LNCAP (cell line): ENCODE results near the gene GLRX.

Experiments
- TF ChIP-seq, protein P1 (sequence below): fragments of 450-650 bp; IDR thresholded peaks from 2 replicates; pipeline ENCODE4 v1.5.1; 2017; ENCODE audit warnings: mild to moderate bottlenecking

GLRX gene

DNA sequence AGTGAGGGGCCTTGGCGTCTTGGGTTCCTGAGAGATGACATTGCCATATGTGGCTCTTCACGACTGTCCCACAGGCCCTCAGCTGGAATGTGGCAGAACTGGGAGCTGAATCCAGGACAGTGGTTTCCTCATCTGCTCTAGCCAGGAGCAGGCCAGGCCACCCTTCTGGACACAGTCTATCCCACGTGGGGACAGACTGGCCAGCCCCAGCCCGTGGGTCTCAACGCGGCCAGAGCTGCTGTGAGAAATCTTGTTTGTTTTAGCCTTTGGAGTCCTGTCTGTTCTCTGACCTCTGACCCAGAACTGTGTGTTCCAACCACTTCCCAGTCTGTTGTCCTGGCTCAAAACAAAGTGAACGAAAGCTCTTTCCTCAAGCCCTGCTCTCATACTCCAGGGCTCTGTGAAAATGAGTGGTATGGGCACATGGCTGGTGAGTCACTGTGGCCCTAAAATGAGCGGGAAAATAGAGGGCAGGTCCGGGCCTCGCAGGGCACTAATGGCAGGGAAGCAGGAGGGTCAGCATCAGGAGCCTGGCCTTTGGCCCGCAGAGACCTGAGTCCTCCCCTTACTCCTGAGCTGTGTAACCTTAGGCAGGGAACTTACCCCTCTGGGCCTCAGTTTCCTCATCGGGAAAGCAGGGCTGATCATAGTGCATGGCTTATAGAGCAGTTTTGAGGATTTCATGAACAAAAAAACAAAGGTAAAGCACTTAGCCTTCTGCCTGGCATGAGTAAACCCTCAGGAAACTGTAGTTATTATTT lies 34.8 kb upstream of the GLRX start:
- TF ChIP-seq, protein P1, sequence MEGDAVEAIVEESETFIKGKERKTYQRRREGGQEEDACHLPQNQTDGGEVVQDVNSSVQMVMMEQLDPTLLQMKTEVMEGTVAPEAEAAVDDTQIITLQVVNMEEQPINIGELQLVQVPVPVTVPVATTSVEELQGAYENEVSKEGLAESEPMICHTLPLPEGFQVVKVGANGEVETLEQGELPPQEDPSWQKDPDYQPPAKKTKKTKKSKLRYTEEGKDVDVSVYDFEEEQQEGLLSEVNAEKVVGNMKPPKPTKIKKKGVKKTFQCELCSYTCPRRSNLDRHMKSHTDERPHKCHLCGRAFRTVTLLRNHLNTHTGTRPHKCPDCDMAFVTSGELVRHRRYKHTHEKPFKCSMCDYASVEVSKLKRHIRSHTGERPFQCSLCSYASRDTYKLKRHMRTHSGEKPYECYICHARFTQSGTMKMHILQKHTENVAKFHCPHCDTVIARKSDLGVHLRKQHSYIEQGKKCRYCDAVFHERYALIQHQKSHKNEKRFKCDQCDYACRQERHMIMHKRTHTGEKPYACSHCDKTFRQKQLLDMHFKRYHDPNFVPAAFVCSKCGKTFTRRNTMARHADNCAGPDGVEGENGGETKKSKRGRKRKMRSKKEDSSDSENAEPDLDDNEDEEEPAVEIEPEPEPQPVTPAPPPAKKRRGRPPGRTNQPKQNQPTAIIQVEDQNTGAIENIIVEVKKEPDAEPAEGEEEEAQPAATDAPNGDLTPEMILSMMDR = no peak

DNA sequence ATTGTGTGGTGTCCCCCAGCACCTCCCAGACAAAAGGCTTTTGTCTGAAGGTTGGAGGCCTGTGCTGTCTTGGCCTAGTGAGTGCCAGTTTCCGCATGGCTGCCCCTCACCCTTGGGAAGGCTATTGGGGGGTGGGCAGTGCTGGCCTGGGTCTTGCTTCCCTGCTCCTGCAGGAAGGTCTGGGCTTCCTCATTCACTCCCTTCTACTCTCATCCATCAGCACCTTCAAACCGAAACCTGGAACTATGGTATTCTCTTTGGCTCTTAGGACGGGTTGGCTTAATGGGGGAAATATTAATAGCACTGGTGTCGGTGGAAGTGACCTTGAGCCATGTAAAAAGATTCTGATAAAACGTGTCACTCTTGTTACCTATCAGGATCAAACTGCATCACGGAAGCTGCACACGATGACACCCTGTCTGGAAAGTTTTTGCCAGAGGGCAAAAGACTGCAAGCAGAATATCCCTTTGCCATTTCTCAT lies 34.0 kb upstream of the GLRX start:
- TF ChIP-seq, protein P1 = no peak

DNA sequence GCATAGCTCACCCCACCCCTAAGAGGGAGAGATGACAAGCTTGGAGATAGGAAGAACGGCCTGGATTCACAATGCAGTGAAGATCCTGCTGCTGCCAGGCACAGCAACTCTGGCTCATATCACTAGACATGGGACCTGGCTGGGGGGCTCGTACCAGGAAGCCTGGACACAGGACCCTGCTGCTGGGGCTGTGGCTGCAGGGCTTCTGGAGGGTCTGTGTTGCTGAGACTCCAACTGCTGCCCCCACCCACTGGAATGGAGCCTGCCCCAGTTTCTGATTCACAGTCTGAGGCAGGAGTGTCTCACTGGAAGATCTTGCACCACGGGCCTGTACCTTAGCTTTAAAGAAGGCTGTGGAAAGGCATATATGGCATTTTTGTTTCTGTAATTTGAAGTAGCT lies 31.0 kb upstream of the GLRX start:
- TF ChIP-seq, protein P1 = no peak

DNA sequence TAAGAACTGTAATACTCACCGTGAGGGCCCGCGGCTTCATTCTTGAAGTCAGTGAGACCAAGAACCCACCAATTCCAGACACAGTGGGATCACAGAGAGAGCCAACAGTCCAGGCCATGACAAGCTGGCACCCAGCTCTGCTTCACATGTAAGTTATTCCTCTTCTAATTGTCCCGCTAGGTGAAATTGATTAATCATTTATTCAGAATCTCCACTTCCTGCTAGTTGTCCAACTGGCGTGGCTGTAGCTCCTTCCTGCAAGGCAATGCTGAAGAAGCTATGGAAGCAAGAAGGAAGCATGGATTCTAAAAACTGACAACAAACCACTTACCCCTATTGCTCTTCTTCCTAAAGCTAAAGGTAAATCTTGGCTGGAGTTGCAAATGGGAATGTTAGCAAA lies 30.0 kb upstream of the GLRX start:
- TF ChIP-seq, protein P1 = no peak

DNA sequence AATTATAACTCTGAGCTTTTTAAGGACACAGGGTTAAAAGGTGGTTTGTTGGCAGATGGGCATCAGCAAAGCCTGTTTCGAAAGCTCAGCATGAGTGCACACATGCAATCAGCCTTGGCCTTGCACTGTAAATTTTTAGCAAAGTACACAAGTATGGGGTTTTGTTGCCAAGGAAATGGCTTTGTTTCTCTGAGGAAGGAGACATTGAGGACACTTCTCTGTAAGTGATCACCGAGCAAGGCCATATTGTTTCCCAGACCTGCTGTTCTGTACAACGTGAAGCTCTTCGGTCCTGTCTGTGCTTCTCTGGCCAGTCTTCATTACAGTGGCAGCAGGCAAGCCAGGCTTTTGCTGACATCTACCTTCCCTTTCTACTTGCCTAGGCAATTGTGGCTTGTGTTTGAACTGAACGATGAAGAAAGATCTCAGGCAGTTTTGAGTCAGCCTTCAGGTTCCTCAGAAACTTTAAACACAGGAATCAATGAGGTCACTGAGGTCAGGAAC lies 27.9 kb upstream of the GLRX start:
- TF ChIP-seq, protein P1 = no peak

DNA sequence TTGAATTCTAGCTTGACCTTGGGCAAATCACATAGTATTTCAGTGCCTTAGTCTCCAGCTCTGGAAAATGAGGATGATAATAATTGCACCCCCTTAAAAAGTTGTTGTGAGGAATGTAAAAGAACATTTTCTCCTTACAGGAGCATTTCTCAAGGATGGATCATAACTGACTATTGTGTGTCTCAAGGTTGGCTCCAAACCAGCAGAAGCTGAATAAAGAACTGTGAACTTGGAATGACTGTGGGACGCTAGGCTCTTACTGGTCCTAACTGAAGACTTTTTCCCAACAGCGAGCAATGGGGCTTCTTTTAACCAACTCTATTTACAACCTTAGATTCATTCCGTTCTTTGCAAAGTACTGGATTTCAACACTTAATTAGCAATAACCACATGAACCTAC lies 26.2 kb upstream of the GLRX start:
- TF ChIP-seq, protein P1 = no peak

DNA sequence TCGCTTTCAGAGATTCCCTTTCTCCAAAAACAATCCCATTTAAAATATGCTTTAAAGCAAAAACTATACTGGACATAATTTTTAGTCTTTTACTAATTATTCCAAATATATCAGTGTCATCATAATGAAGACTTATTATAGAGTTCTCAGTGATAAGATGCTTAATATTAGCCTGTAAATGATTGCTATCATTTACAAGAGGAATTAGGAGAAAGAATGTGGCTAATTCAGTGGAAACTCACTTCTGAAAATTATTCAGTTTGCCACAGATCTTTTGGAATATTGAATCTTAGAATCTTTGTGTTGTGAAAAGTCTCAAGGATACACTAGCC lies 24.7 kb upstream of the GLRX start:
- TF ChIP-seq, protein P1 = peak; percentile 22; the same call in 1 of the 2 replicates
